Lower lobe of right lung (tissue), 2 donors: ENCODE measurements around the gene U2AF1L4. TPM values are rescaled to one million over a fixed set of nuclear protein-coding genes. Genes with fewer than 3 reads are reported as not detected.
"Not testable (repeated sequence)": the region's sequence is repeated elsewhere in the genome, so short reads cannot be mapped to it uniquely, and the experiment has no call there.

Experiments
- ATAC-seq, 2 donors: fragments of 200-7000 bp; cut with Tn5 transposase; one replicate each; pipeline ENCODE4 v1.9.1; 2020 to 2022; ENCODE audit warnings: mild to moderate bottlenecking in 2 of 2, moderate library complexity in 2 of 2
- DNase-seq: peaks from one replicate; pipeline ENCODE4 v3.0.0-alpha.2; 2020
- H3K27ac ChIP-seq: fragments of 200-600 bp; one replicate; pipeline ENCODE4 v1.8.0; 2022
- H3K27me3 ChIP-seq: fragments of 200-600 bp; one replicate; pipeline ENCODE4 v1.8.0; 2022; ENCODE audit warnings: low read depth
- H3K36me3 ChIP-seq: fragments of 200-600 bp; one replicate; pipeline ENCODE4 v1.8.0; 2022; ENCODE audit warnings: mild to moderate bottlenecking
- H3K4me1 ChIP-seq: fragments of 200-600 bp; one replicate; pipeline ENCODE4 v1.8.0; 2022
- H3K4me3 ChIP-seq: fragments of 200-600 bp; one replicate; pipeline ENCODE4 v1.8.0; 2022; ENCODE audit warnings: mild to moderate bottlenecking
- H3K9me3 ChIP-seq: fragments of 200-600 bp; one replicate; pipeline ENCODE4 v1.8.0; 2022
- intact Hi-C: fragments of 100-400 bp; cut with DNase I; formaldehyde crosslinking; loops from one replicate; pipeline ENCODE4 v1.11.0; 2022
- total RNA-seq: library from RNA; stranded (reverse); fragmentation: NEBNext Ultra II Directional; extraction: Animal tissue kit (Norgen Biotek cat#: 25700); gene quantifications from one replicate; pipeline ENCODE4 v1.2.1, GENCODE V29; 2021
- TF ChIP-seq, protein P1 (sequence below): fragments of 200-600 bp; IDR thresholded peaks from one replicate; pipeline ENCODE4 v1.8.0; 2022; ENCODE audit warnings: antibody characterized with exemption, mild to moderate bottlenecking
- donor health status: DM: no; HTN: yes; CAD: no; lungs with severe emphysema.

U2AF1L4 gene
- total RNA-seq, 1 donor from 2014 or later = 20.3 TPM

DNA sequence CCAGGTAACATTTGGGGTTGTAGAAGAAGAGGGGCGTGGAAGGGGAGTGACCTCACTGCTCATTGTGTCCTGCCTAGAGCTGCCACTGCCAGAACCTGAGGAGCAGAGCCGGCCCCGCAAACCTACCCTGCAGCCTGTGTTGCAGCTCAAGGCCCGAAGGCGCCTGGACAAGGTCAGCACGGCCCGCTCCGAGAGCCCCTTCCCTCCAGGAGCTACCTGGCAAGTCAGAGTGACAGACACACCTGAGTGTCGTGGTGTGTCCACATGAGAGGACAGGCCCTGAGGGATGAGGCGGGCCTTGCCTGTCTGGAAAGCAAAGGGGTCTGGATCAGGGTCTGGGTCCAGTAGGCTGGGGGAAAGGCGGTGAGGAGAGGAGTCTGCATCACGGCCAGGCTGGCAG is 20.7 kb downstream of the U2AF1L4 start:
- no peak overlapping the region for H3K27ac ChIP-seq
- ATAC-seq (no peak), DNase-seq (no peak)
- H3K4me3 ChIP-seq = no peak overlapping the region
- H3K9me3 ChIP-seq = no peaks in the 10 kb centered on the region
- TF ChIP-seq, protein P1, sequence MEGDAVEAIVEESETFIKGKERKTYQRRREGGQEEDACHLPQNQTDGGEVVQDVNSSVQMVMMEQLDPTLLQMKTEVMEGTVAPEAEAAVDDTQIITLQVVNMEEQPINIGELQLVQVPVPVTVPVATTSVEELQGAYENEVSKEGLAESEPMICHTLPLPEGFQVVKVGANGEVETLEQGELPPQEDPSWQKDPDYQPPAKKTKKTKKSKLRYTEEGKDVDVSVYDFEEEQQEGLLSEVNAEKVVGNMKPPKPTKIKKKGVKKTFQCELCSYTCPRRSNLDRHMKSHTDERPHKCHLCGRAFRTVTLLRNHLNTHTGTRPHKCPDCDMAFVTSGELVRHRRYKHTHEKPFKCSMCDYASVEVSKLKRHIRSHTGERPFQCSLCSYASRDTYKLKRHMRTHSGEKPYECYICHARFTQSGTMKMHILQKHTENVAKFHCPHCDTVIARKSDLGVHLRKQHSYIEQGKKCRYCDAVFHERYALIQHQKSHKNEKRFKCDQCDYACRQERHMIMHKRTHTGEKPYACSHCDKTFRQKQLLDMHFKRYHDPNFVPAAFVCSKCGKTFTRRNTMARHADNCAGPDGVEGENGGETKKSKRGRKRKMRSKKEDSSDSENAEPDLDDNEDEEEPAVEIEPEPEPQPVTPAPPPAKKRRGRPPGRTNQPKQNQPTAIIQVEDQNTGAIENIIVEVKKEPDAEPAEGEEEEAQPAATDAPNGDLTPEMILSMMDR = no peak
- intact Hi-C loops = no loop called here
- H3K4me1 ChIP-seq = peaks cover 4% of the 10 kb centered on the region
- H3K27me3 ChIP-seq = no peaks in the 10 kb centered on the region
- H3K36me3 ChIP-seq = peaks cover 93% of the 10 kb centered on the region

DNA sequence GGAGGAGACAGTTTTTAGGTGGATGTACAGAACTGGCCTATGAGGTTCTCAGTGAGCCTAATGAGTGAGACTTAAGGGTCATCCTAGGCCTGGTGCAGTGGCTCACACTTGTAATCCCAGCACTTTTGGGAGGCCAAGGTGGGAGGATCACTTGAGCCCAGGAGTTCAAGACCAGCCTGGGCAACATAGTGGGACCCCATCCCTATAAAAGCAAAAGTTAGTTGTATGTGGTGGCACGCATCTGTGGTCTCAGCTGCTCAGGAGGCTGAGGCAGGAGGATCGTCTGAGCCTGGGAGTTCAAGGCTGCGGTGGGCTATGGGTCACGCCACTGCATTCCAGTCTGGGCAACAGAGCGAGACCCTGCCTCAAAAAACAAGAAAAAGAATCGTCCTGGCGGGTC is 21.1 kb downstream of the U2AF1L4 start:
- intact Hi-C loops, H3K4me3 ChIP-seq, H3K4me1 ChIP-seq, H3K27me3 ChIP-seq, H3K27ac ChIP-seq, DNase-seq, H3K9me3 ChIP-seq, ATAC-seq: not testable (repeated sequence)
- H3K36me3 ChIP-seq = peaks cover 89% of the 10 kb centered on the region

DNA sequence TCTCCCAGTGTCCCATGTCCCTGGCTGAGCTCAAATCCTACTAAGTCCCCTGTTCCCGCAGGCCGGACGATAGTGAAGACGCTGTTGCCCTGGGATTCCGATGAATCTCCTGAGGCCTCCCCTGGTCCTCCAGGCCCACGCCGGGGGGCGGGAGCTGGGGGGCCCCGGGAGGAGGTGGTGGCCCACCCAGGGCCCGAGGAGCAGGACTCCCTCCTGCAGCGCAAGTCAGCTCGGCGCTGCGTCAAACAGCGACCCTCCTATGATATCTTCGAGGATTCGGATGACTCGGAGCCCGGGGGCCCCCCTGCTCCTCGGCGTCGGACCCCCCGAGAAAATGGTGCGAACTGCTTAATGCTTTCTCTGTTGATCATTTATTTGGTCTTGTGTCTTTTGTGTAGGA is 21.5 kb downstream of the U2AF1L4 start:
- no peak for DNase-seq
- no peaks in the 10 kb centered on the region for H3K27me3 ChIP-seq
- no peak overlapping the region for H3K27ac ChIP-seq
- peaks cover 85% of the 10 kb centered on the region for H3K36me3 ChIP-seq
- H3K4me1 ChIP-seq = peaks cover 13% of the 10 kb centered on the region
- ATAC-seq = no peak
- no peaks in the 10 kb centered on the region for H3K9me3 ChIP-seq
- intact Hi-C loops = no loop called here
- no peak overlapping the region for H3K4me3 ChIP-seq
- TF ChIP-seq, protein P1 = no peak

DNA sequence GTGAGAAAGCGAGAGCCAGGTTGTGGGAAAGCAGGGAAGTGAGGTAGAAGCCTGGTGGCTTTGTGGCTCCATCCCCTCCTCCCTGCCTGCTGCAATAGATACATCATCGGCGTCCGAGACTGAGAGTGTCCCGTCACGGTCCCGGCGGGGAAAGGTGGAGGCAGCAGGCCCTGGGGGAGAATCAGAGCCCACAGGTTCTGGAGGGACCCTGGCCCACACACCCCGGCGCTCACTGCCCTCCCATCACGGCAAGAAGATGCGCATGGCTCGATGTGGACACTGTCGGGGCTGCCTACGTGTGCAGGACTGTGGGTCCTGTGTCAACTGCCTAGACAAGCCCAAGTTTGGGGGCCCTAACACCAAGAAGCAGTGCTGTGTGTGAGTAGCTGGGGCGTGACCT is 22.3 kb downstream of the U2AF1L4 start:
- peaks cover 15% of the 10 kb centered on the region for H3K4me1 ChIP-seq
- no peaks in the 10 kb centered on the region for H3K9me3 ChIP-seq
- TF ChIP-seq, protein P1 = no peak
- peaks cover 77% of the 10 kb centered on the region for H3K36me3 ChIP-seq
- ATAC-seq (no peak), DNase-seq (no peak)
- no peaks in the 10 kb centered on the region for H3K27me3 ChIP-seq
- intact Hi-C loops = no loop called here
- no peak overlapping the region for H3K4me3 ChIP-seq
- no peak overlapping the region for H3K27ac ChIP-seq

DNA sequence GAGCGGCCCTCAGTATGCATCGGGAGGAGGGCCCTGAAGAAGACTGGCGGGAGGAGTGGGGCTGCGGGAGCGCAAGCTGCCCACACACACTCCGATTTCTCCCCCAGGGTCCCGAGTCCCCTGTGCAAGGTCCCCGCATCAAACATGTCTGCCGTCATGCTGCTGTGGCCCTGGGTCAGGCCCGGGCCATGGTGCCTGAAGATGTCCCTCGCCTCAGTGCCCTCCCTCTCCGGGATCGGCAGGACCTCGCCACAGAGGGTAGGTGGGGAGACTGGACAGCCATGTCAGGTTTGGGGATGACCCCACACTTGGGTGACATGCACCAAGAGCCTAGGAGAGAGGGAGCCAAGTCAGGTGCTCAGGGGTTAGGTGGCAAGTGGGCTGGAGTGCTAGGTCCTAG is 22.8 kb downstream of the U2AF1L4 start:
- Histone ChIP-seq H3K27ac (no peak overlapping the region), H3K27me3 (no peaks in the 10 kb centered on the region), H3K4me1 (peaks cover 15% of the 10 kb centered on the region), H3K4me3 (no peak overlapping the region), H3K36me3 (peaks cover 72% of the 10 kb centered on the region), H3K9me3 (no peaks in the 10 kb centered on the region)
- DNase-seq (no peak), ATAC-seq (no peak)
- TF ChIP-seq, protein P1 = no peak
- intact Hi-C loops = no loop called here

DNA sequence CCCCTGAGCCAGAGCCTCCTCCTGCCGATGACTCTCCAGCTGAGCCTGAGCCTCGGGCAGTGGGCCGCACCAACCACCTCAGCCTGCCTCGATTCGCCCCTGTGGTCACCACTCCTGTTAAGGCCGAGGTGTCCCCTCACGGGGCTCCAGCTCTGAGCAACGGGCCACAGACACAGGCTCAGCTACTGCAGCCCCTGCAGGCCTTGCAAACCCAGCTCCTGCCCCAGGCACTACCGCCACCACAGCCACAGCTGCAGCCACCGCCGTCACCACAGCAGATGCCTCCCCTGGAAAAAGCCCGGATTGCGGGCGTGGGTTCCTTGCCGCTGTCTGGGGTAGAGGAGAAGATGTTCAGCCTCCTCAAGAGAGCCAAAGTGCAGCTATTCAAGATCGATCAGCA is 23.8 kb downstream of the U2AF1L4 start:
- Histone ChIP-seq H3K4me3 (no peak overlapping the region), H3K36me3 (peaks cover 62% of the 10 kb centered on the region), H3K27ac (no peak overlapping the region), H3K4me1 (peaks cover 15% of the 10 kb centered on the region), H3K27me3 (no peaks in the 10 kb centered on the region), H3K9me3 (no peaks in the 10 kb centered on the region)
- ATAC-seq (no peak), DNase-seq (no peak)
- intact Hi-C loops = no loop called here
- TF ChIP-seq, protein P1 = no peak
